H9 (cell line): Measurements from ENCODE around the gene TP53BP2. TPM values are rescaled to one million over a fixed set of nuclear protein-coding genes. Genes with fewer than 3 reads are reported as not detected.

Experiments used
- DNase-seq: peaks from one replicate; pipeline ENCODE4 v3.0.0-alpha.2; 2017
- H2AFZ ChIP-seq: one replicate; pipeline ENCODE4 v1.6.1; 2013; ENCODE audit warnings: mild to moderate bottlenecking, low read length, control low read depth, moderate library complexity
- H2AK5ac ChIP-seq: 2 replicates; pipeline ENCODE4 v1.6.1; 2013; ENCODE audit warnings: low read length, control low read depth, mixed read lengths; ENCODE audit not compliant: insufficient read length
- H2BK120ac ChIP-seq: one replicate; pipeline ENCODE4 v1.6.1; 2013; ENCODE audit warnings: low read depth, mild to moderate bottlenecking, low read length, control low read depth, inconsistent platforms; ENCODE audit not compliant: poor library complexity, severe bottlenecking
- H2BK12ac ChIP-seq: 2 replicates; pipeline ENCODE4 v1.6.1; 2013; ENCODE audit warnings: low read length, control low read depth, mixed read lengths, low read depth; ENCODE audit not compliant: insufficient read length
- H2BK15ac ChIP-seq: 2 replicates; pipeline ENCODE4 v1.6.1; 2013; ENCODE audit warnings: low read depth, low read length, control low read depth
- H2BK20ac ChIP-seq: one replicate; pipeline ENCODE4 v1.6.1; 2013; ENCODE audit warnings: low read depth, mild to moderate bottlenecking, low read length, control low read depth, inconsistent platforms; ENCODE audit not compliant: poor library complexity, severe bottlenecking
- H2BK5ac ChIP-seq: 2 replicates; pipeline ENCODE4 v1.6.1; 2013; ENCODE audit warnings: low read length, control low read depth, mixed read lengths; ENCODE audit not compliant: insufficient read length
- H3K14ac ChIP-seq: 2 replicates; pipeline ENCODE4 v1.6.1; 2013; ENCODE audit warnings: low read length, control low read depth; ENCODE audit not compliant: insufficient read depth
- H3K18ac ChIP-seq: 2 replicates; pipeline ENCODE4 v1.6.1; 2013; ENCODE audit warnings: low read depth, mild to moderate bottlenecking, mixed read lengths, low read length, control low read depth; ENCODE audit not compliant: insufficient read length
- H3K23ac ChIP-seq: 2 replicates; pipeline ENCODE4 v1.6.1; 2013; ENCODE audit warnings: low read length, control low read depth, mixed read lengths, low read depth; ENCODE audit not compliant: insufficient read length
- H3K23me2 ChIP-seq: 2 replicates; pipeline ENCODE4 v1.6.1; 2013; ENCODE audit warnings: low read depth, mild to moderate bottlenecking, mixed read lengths, low read length, control low read depth; ENCODE audit not compliant: insufficient read length, poor library complexity, severe bottlenecking
- H3K27ac ChIP-seq: 2 replicates; pipeline ENCODE4 v1.5.1; 2013; ENCODE audit warnings: low read length, control low read depth, mixed read lengths, low read depth; ENCODE audit not compliant: insufficient read length
- H3K27me3 ChIP-seq: 2 replicates; pipeline ENCODE4 v1.6.1; 2013; ENCODE audit warnings: low read length, control low read depth, inconsistent platforms; ENCODE audit not compliant: insufficient read depth
- H3K4ac ChIP-seq: 2 replicates; pipeline ENCODE4 v1.6.1; 2013; ENCODE audit warnings: low read depth, mild to moderate bottlenecking, control low read depth, inconsistent platforms, low read length, moderate library complexity
- H3K4me1 ChIP-seq: 2 replicates; pipeline ENCODE4 v1.6.1; 2013; ENCODE audit warnings: low read length, control low read depth, inconsistent platforms; ENCODE audit not compliant: insufficient read depth
- H3K4me2 ChIP-seq: 2 replicates; pipeline ENCODE4 v1.6.1; 2013; ENCODE audit warnings: low read length, control low read depth, mixed read lengths; ENCODE audit not compliant: insufficient read length, insufficient read depth
- H3K56ac ChIP-seq: 2 replicates; pipeline ENCODE4 v1.6.1; 2013; ENCODE audit warnings: low read depth, mild to moderate bottlenecking, mixed read lengths, low read length, control low read depth; ENCODE audit not compliant: insufficient read length
- H3K79me1 ChIP-seq: 2 replicates; pipeline ENCODE4 v1.6.1; 2013; ENCODE audit warnings: low read depth, mild to moderate bottlenecking, moderate library complexity, low read length, control low read depth, inconsistent platforms; ENCODE audit not compliant: insufficient read depth, poor library complexity, severe bottlenecking
- H3K79me2 ChIP-seq: 2 replicates; pipeline ENCODE4 v1.6.1; 2013; ENCODE audit warnings: low read length, control low read depth, inconsistent platforms; ENCODE audit not compliant: insufficient read depth
- H3K9ac ChIP-seq: 2 replicates; pipeline ENCODE4 v1.6.1; 2013; ENCODE audit warnings: low read length, control low read depth, mixed read lengths; ENCODE audit not compliant: insufficient read length; ENCODE audit errors: extremely low read depth
- H3K9me3 ChIP-seq: one replicate; pipeline ENCODE4 v1.6.1; 2013; ENCODE audit warnings: low read depth, low read length, inconsistent platforms; ENCODE audit not compliant: control insufficient read depth
- H3T11ph ChIP-seq: one replicate; pipeline ENCODE4 v1.6.1; 2013; ENCODE audit warnings: mild to moderate bottlenecking, low read length, control low read depth, inconsistent platforms
- H4K20me1 ChIP-seq: one replicate; pipeline ENCODE4 v1.6.1; 2013; ENCODE audit not compliant: control insufficient read depth, insufficient read length, insufficient read depth
- H4K5ac ChIP-seq: 2 replicates; pipeline ENCODE4 v1.6.1; 2013; ENCODE audit warnings: low read depth, mild to moderate bottlenecking, mixed read lengths, low read length, control low read depth; ENCODE audit not compliant: insufficient read length
- H4K8ac ChIP-seq: replicated peaks from 2 replicates; pipeline ENCODE4 v1.6.1; 2013; ENCODE audit warnings: low read length, control low read depth, mixed read lengths, low read depth; ENCODE audit not compliant: insufficient read length
- H4K91ac ChIP-seq: 2 replicates; pipeline ENCODE4 v1.6.1; 2013; ENCODE audit warnings: low read depth, mild to moderate bottlenecking, moderate library complexity, mixed read lengths, low read length, control low read depth; ENCODE audit not compliant: insufficient read length
- H3K27ac Mint-ChIP-seq, 3 experiments: 2 replicates in 2 of 3; 3 replicates in 1 of 3; pipeline ENCODE4 v1.8.0; 2020 to 2021; ENCODE audit warnings: mixed read lengths in 3 of 3, mild to moderate bottlenecking in 1 of 3, moderate library complexity in 1 of 3
- H3K27me3 Mint-ChIP-seq: 2 replicates; pipeline ENCODE4 v1.8.0; 2021; ENCODE audit warnings: low read depth, mild to moderate bottlenecking, moderate library complexity, mixed read lengths
- H3K36me3 Mint-ChIP-seq, 3 experiments: 2 replicates in 2 of 3; 3 replicates in 1 of 3; pipeline ENCODE4 v1.8.0; 2020 to 2021; ENCODE audit warnings: low read depth in 3 of 3, mixed read lengths in 3 of 3; ENCODE audit not compliant: insufficient read depth in 1 of 3
- H3K4me1 Mint-ChIP-seq, 2 experiments: 2 replicates each; pipeline ENCODE4 v1.8.0; 2020; ENCODE audit warnings: mixed read lengths in 2 of 2
- H3K4me3 Mint-ChIP-seq, 2 experiments: 2 replicates in 1 of 2; 3 replicates in 1 of 2; pipeline ENCODE4 v1.8.0; 2020 to 2021; ENCODE audit warnings: mild to moderate bottlenecking in 2 of 2, mixed read lengths in 2 of 2, moderate library complexity in 1 of 2
- H3K9me3 Mint-ChIP-seq, 2 experiments: 2 replicates in 1 of 2; 3 replicates in 1 of 2; pipeline ENCODE4 v1.8.0; 2020; ENCODE audit warnings: mild to moderate bottlenecking in 2 of 2, mixed read lengths in 2 of 2, moderate library complexity in 1 of 2
- CTCF ChIP-seq: fragments of 200-600 bp; sonication (generic); conservative IDR thresholded peaks from 3 replicates; pipeline ENCODE4 v1.8.0; 2021; ENCODE audit warnings: antibody characterized with exemption, mild to moderate bottlenecking
- WGBS: extraction: QIAGEN DNeasy Blood & Tissue Kit; methylation state at CpG from one replicate; pipeline ENCODE4 v1.1.7; 2013; ENCODE audit warnings: missing lambda C conversion rate, low lambda C conversion rate, mixed read lengths; ENCODE audit not compliant: insufficient read length; ENCODE audit errors: extremely low coverage; 5-methylcytosine and 5-hydroxymethylcytosine counted together
- total RNA-seq: library from RNA; stranded (reverse); gene quantifications from 2 replicates; pipeline ENCODE4 v1.2.1, GENCODE V29; 2021

TP53BP2 gene
- total RNA-seq, 1 experiment from 2014 or later, result 49.7 TPM

- no peak overlapping the region for H4K5ac ChIP-seq
- no peak overlapping the region for H2BK20ac ChIP-seq
- Mint-ChIP-seq H3K36me3 (peaks cover 0 to 6% (median 1%) of the 10 kb centered on the region in 3 experiments; a peak in 5 of 7 replicates), H3K4me3 (no peak overlapping the region), H3K27ac (peak overlapping the region in 1 of 3 experiments; percentile 61; a peak in 1 of 7 replicates), H3K4me1 (peaks cover 2% of the 10 kb centered on the region in 2 experiments), H3K27me3 (no peaks in the 10 kb centered on the region), H3K9me3 (peaks cover 15 to 18% of the 10 kb centered on the region in 2 experiments)
- no peak overlapping the region for H4K8ac ChIP-seq
- H3K23me2 ChIP-seq, result no peaks in the 10 kb centered on the region
- no peak overlapping the region for H3K56ac ChIP-seq
- H3K27ac ChIP-seq, result no peak overlapping the region
- H3K9me3 ChIP-seq, result peaks cover 5% of the 10 kb centered on the region
- H3K14ac ChIP-seq, result no peak overlapping the region
- H3K4me1 ChIP-seq, result no peaks in the 10 kb centered on the region
- H2BK120ac ChIP-seq, result no peak overlapping the region
- no peak for DNase-seq
- H3K23ac ChIP-seq, result no peak overlapping the region
- H2BK12ac ChIP-seq, result no peak overlapping the region
- no peak overlapping the region for H2BK5ac ChIP-seq
- H4K91ac ChIP-seq, result no peak overlapping the region
- no peak overlapping the region for H3K4ac ChIP-seq
- H3K79me1 ChIP-seq, result no peaks in the 10 kb centered on the region
- H3K4me2 ChIP-seq, result no peak overlapping the region
- no peaks in the 10 kb centered on the region for H4K20me1 ChIP-seq
- no peaks in the 10 kb centered on the region for H3K27me3 ChIP-seq
- H2AFZ ChIP-seq, result no peak overlapping the region
- H3K9ac ChIP-seq, result no peak overlapping the region
- no peak for TF ChIP-seq CTCF
- H2AK5ac ChIP-seq, result no peak overlapping the region
- no peak overlapping the region for H2BK15ac ChIP-seq
- H3K18ac ChIP-seq, result no peak overlapping the region
- H3K79me2 ChIP-seq, result no peaks in the 10 kb centered on the region
- H3T11ph ChIP-seq, result no peak overlapping the region
- no CpG with 5 or more reads among the region's 1 CpG for WGBS
These were observed 33.0 kb upstream of the TP53BP2 start for GRCh38 chr1:223878598-223879325.
